ENCODE data around the gene CCBE1.

- no peak for TF ChIP-seq CTCF (IDR thresholded peaks at IDR 0.05; ENCODE audit: insufficient read depth, low read depth, low read length)
- no peak for TF ChIP-seq EZH2 (IDR thresholded peaks at IDR 0.05; ENCODE audit: insufficient read depth, low read length)
Observed at GRCh38 chr18:59540780-59541179, 156.4 kb downstream of the CCBE1 start.
